ENCODE results near the gene PXN.
A peak's percentile ranks its signal among the peaks of the same experiment; 100 is the strongest.

The PXN gene

GRCh38 chr12:120267736-120268135 is 2.2 kb upstream of the PXN start:
- in situ Hi-C loops (cut with MboI; ENCODE audit: low sequenced_read_pairs) = no loop called here
- no peak for DNase-seq (ENCODE audit: low spot score in 2 of 2)
- H3K36me3 ChIP-seq (replicated peaks) = no peaks in the 10 kb centered on the region
- no peak overlapping the region for H3K4me3 ChIP-seq
- H3K4me1 ChIP-seq = peaks cover 10% of the 10 kb centered on the region
- H3K9me3 ChIP-seq = no peaks in the 10 kb centered on the region
- H3K27me3 ChIP-seq (ENCODE audit: low read depth) = no peaks in the 10 kb centered on the region

- H3K36me3 ChIP-seq (replicated peaks) = no peaks in the 10 kb centered on the region
- peaks cover 10% of the 10 kb centered on the region for H3K4me1 ChIP-seq
- DNase-seq (ENCODE audit: low spot score in 2 of 2) = no peak
- no peaks in the 10 kb centered on the region for H3K27me3 ChIP-seq (ENCODE audit: low read depth)
- in situ Hi-C loops (cut with MboI; ENCODE audit: low sequenced_read_pairs) = no loop called here
- H3K4me3 ChIP-seq = peak overlapping the region; percentile 9; the same call in 1 of the 2 replicates
- no peaks in the 10 kb centered on the region for H3K9me3 ChIP-seq
Measured at GRCh38 chr12:120266180-120266870, 795 bp upstream of the PXN start.

GRCh38 chr12:120264904-120265472 is 542 bp downstream of the PXN start:
- Histone ChIP-seq H3K4me3 (peak overlapping the region; percentile 47), H3K36me3 (replicated peaks) (no peaks in the 10 kb centered on the region), H3K27me3 (ENCODE audit: low read depth) (no peaks in the 10 kb centered on the region), H3K4me1 (peaks cover 10% of the 10 kb centered on the region), H3K9me3 (no peaks in the 10 kb centered on the region)
- no peak for DNase-seq (ENCODE audit: low spot score in 2 of 2)
- in situ Hi-C loops (cut with MboI; ENCODE audit: low sequenced_read_pairs) = no loop called here

- H3K9me3 ChIP-seq = no peaks in the 10 kb centered on the region
- in situ Hi-C loops (cut with MboI; ENCODE audit: low sequenced_read_pairs) = no loop called here
- no peaks in the 10 kb centered on the region for H3K36me3 ChIP-seq (replicated peaks)
- no peaks in the 10 kb centered on the region for H3K27me3 ChIP-seq (ENCODE audit: low read depth)
- peaks cover 10% of the 10 kb centered on the region for H3K4me1 ChIP-seq
- H3K4me3 ChIP-seq = peak overlapping the region; percentile 47
- DNase-seq (ENCODE audit: low spot score in 2 of 2) = no peak
Measured at GRCh38 chr12:120264086-120264903, 1.2 kb downstream of the PXN start.

- H3K4me3 ChIP-seq = no peak overlapping the region
- no peak for DNase-seq (ENCODE audit: low spot score in 2 of 2)
- in situ Hi-C loops (cut with MboI; ENCODE audit: low sequenced_read_pairs) = no loop called here
- H3K27me3 ChIP-seq (ENCODE audit: low read depth) = no peaks in the 10 kb centered on the region
- H3K4me1 ChIP-seq = peaks cover 10% of the 10 kb centered on the region
- H3K9me3 ChIP-seq = no peaks in the 10 kb centered on the region
- H3K36me3 ChIP-seq (replicated peaks) = no peaks in the 10 kb centered on the region
Measured at GRCh38 chr12:120263748-120264085, 1.8 kb downstream of the PXN start.

GRCh38 chr12:120262852-120263747 is 2.4 kb downstream of the PXN start:
- H3K36me3 ChIP-seq (replicated peaks) = no peaks in the 10 kb centered on the region
- in situ Hi-C loops (cut with MboI; ENCODE audit: low sequenced_read_pairs) = no loop called here
- peaks cover 10% of the 10 kb centered on the region for H3K4me1 ChIP-seq
- no peaks in the 10 kb centered on the region for H3K27me3 ChIP-seq (ENCODE audit: low read depth)
- DNase-seq (ENCODE audit: low spot score in 2 of 2) = no peak
- H3K4me3 ChIP-seq = no peak overlapping the region
- no peaks in the 10 kb centered on the region for H3K9me3 ChIP-seq

- Histone ChIP-seq H3K27me3 (ENCODE audit: low read depth) (no peaks in the 10 kb centered on the region), H3K4me3 (no peak overlapping the region), H3K4me1 (peaks cover 10% of the 10 kb centered on the region), H3K36me3 (replicated peaks) (no peaks in the 10 kb centered on the region), H3K9me3 (no peaks in the 10 kb centered on the region)
- in situ Hi-C loops (cut with MboI; ENCODE audit: low sequenced_read_pairs) = no loop called here
- DNase-seq (ENCODE audit: low spot score in 2 of 2) = no peak
Measured at GRCh38 chr12:120261951-120262851, 3.3 kb downstream of the PXN start.

- Histone ChIP-seq H3K4me1 (peaks cover 7% of the 10 kb centered on the region), H3K27me3 (ENCODE audit: low read depth) (no peaks in the 10 kb centered on the region), H3K4me3 (no peak overlapping the region), H3K9me3 (no peaks in the 10 kb centered on the region), H3K36me3 (replicated peaks) (no peaks in the 10 kb centered on the region)
- in situ Hi-C loops (cut with MboI; ENCODE audit: low sequenced_read_pairs) = no loop called here
- no peak for DNase-seq (ENCODE audit: low spot score in 2 of 2)
Measured at GRCh38 chr12:120260607-120261006, 4.9 kb downstream of the PXN start.

GRCh38 chr12:120259418-120260202 is 5.9 kb downstream of the PXN start:
- Histone ChIP-seq H3K9me3 (no peaks in the 10 kb centered on the region), H3K36me3 (replicated peaks) (no peaks in the 10 kb centered on the region), H3K4me3 (no peak overlapping the region), H3K4me1 (peaks cover 4% of the 10 kb centered on the region), H3K27me3 (ENCODE audit: low read depth) (no peaks in the 10 kb centered on the region)
- in situ Hi-C loops (cut with MboI; ENCODE audit: low sequenced_read_pairs) = no loop called here
- no peak for DNase-seq (ENCODE audit: low spot score in 2 of 2)

- Histone ChIP-seq H3K36me3 (replicated peaks) (no peaks in the 10 kb centered on the region), H3K4me3 (no peak overlapping the region), H3K4me1 (no peaks in the 10 kb centered on the region; the same call in 1 of the 2 replicates), H3K27me3 (ENCODE audit: low read depth) (no peaks in the 10 kb centered on the region), H3K9me3 (no peaks in the 10 kb centered on the region)
- no peak for DNase-seq (ENCODE audit: low spot score in 2 of 2)
- in situ Hi-C loops (cut with MboI; ENCODE audit: low sequenced_read_pairs) = no loop called here
Measured at GRCh38 chr12:120258323-120258896, 7.1 kb downstream of the PXN start.

- Histone ChIP-seq H3K36me3 (replicated peaks) (no peaks in the 10 kb centered on the region), H3K4me1 (no peaks in the 10 kb centered on the region; the same call in 1 of the 2 replicates), H3K27me3 (ENCODE audit: low read depth) (no peaks in the 10 kb centered on the region), H3K9me3 (no peaks in the 10 kb centered on the region), H3K4me3 (no peak overlapping the region)
- in situ Hi-C loops (cut with MboI; ENCODE audit: low sequenced_read_pairs) = no loop called here
- no peak for DNase-seq (ENCODE audit: low spot score in 2 of 2)
Measured at GRCh38 chr12:120257041-120257821, 8.3 kb downstream of the PXN start.

Data from HAP-1 (cell line).